HUES64 (cell line): Measurements from ENCODE around the gene ABCC1.
A peak's percentile ranks its signal among the peaks of the same experiment; 100 is the strongest.
"Not testable (repeated sequence)": the region's sequence is repeated elsewhere in the genome, so short reads cannot be mapped to it uniquely, and the experiment has no call there.

Experiments
- H3K27ac ChIP-seq: 2 replicates; pipeline ENCODE4 v1.7.0; 2013; ENCODE audit warnings: low read depth, low read length, inconsistent platforms
- H3K27me3 ChIP-seq: 2 replicates; pipeline ENCODE4 v1.6.1; 2013; ENCODE audit warnings: mild to moderate bottlenecking, low read length; ENCODE audit not compliant: insufficient read depth
- H3K36me3 ChIP-seq: 2 replicates; pipeline ENCODE4 v1.6.1; 2013; ENCODE audit warnings: mild to moderate bottlenecking, low read length; ENCODE audit not compliant: insufficient read depth
- H3K4me1 ChIP-seq: 2 replicates; pipeline ENCODE4 v1.6.1; 2013; ENCODE audit warnings: mild to moderate bottlenecking, low read length, moderate library complexity; ENCODE audit not compliant: insufficient read depth
- H3K4me3 ChIP-seq: 2 replicates; pipeline ENCODE4 v1.5.1; 2013; ENCODE audit warnings: mild to moderate bottlenecking, low read length, moderate library complexity
- H3K9ac ChIP-seq: 2 replicates; pipeline ENCODE4 v1.6.1; 2013; ENCODE audit warnings: mild to moderate bottlenecking, low read depth, low read length
- H3K9me3 ChIP-seq: 2 replicates; pipeline ENCODE4 v1.6.1; 2013; ENCODE audit warnings: low read depth, low read length; ENCODE audit not compliant: insufficient read depth
- WGBS: fragments of 150-250, 120-280 bp; methylation state at CpG from one replicate; pipeline ENCODE4 v1.1.7; 2013; ENCODE audit warnings: missing lambda C conversion rate; 5-methylcytosine and 5-hydroxymethylcytosine counted together

The ABCC1 gene

GRCh38 chr16:15947983-15948509 is 1.4 kb upstream of the ABCC1 start:
- H3K27ac ChIP-seq: no peak overlapping the region
- no peaks in the 10 kb centered on the region for H3K9me3 ChIP-seq
- no peaks in the 10 kb centered on the region for H3K27me3 ChIP-seq
- WGBS: 95% methylated on average over 4 of the region's 4 CpGs
- H3K9ac ChIP-seq: no peak overlapping the region
- H3K36me3 ChIP-seq: no peaks in the 10 kb centered on the region
- H3K4me1 ChIP-seq: peaks cover 12% of the 10 kb centered on the region
- no peak overlapping the region for H3K4me3 ChIP-seq

DNA sequence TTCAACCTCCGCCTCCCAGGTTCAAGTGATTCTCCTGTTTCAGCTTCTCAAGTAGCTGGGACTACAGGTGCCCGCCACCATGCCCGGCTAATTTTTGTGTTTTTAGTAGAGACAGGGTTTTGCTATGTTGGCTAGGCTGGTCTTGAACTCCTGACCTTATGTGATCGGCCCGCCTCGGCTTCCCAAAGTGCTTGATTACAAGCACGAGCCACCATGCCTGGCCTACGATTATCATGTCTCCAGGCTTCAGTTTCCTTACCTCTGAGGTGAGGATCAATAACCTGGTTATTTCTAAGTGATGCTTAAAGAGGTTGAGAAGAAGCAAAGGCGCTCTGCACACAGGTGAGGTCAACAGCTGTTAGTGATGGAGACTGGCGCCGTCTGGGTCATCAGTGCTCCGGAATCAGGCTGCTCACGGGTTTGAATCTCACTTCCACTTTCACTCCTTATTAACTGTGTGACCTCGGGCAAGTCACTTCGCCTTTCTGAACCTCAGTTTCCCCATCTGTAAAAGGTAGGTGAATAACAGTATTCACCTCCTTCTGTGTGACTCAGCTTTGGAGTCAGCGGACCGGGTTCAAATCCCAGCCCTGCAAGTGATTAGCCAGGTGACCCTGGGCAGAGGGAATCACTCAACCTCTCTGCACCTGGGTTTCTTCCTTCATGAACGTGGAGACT is 745 bp upstream of the ABCC1 start:
- no peak overlapping the region; the same call in 1 of the 2 replicates for H3K27ac ChIP-seq

DNA sequence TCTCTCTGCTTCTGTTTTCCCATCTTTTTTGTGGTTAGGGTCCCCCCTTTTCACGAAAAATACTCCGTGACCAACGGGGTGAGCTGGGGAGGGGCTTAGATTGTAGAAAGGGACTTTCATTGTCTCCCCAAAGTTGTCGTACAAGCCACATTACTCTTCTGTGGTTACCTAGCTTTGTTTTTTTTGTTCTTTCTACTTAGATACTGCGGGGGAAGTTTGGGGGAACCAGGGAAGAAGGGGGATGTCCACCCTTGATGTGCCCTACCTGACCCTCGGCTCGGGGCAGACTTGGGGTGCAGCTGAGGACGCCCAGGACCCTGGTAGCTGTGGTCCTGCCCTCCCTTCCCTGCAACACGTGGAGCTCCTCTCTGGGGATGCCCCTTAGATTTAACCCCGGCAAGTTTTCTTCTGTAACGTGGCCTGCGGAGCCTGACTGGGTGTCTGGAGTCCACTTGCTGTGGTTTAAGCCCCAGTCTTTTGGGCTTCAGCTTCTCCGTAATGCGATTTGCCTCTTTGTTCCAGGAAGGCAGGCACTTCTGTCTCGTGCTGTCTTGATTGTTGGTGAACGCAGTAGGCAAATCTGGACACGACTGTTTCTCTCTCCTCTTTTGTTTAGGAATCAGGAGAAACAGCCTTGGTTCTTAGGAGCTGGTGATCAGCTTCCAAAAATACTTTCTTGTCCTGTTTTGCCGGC is 892 bp downstream of the ABCC1 start:
- no peaks in the 10 kb centered on the region for H3K36me3 ChIP-seq
- peak overlapping the region; percentile 87 for H3K4me3 ChIP-seq
- no peaks in the 10 kb centered on the region for H3K27me3 ChIP-seq
- H3K9me3 ChIP-seq: no peaks in the 10 kb centered on the region
- peaks cover 12% of the 10 kb centered on the region for H3K4me1 ChIP-seq
- H3K9ac ChIP-seq: peak overlapping the region; percentile 87
- peak overlapping the region; percentile 54 for H3K27ac ChIP-seq
- WGBS: 2% methylated on average over 15 of the region's 18 CpGs

More for the DNA sequence above, 745 bp upstream of the ABCC1 start:
- Histone ChIP-seq H3K4me3 (peak overlapping the region; percentile 70), H3K9me3 (no peaks in the 10 kb centered on the region), H3K9ac (peak overlapping the region; percentile 49), H3K36me3 (no peaks in the 10 kb centered on the region), H3K27me3 (no peaks in the 10 kb centered on the region), H3K4me1 (peaks cover 12% of the 10 kb centered on the region)
- 82% methylated on average over 18 of the region's 18 CpGs for WGBS

GRCh38 chr16:15950869-15951268 is 1.5 kb downstream of the ABCC1 start:
- Histone ChIP-seq H3K9ac (peak overlapping the region; percentile 87), H3K27me3 (no peaks in the 10 kb centered on the region), H3K4me1 (peaks cover 12% of the 10 kb centered on the region), H3K9me3 (no peaks in the 10 kb centered on the region), H3K4me3 (peak overlapping the region; percentile 87), H3K27ac (peak overlapping the region; percentile 54), H3K36me3 (no peaks in the 10 kb centered on the region)

DNA sequence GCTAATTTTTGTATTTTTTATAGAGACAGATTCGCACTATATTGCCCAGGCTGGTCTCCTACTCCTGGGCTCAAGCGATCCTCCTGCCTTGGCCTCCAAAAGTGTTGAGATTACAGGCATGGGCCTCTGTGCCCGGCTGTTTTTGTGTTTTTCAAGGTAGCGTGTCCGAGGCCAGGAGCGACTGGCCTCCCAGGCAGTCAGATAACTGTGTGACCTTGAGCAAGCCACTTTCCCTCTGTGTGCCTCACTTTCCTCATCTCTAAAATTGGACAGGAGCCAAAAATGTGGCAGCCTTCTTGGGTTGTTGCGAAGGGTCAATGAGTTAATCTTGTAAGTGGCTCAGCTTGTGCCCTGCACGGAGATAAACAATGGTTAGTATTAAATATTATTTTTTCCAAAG is 2.4 kb downstream of the ABCC1 start:
- Histone ChIP-seq H3K27me3 (no peaks in the 10 kb centered on the region), H3K36me3 (no peaks in the 10 kb centered on the region), H3K9ac (no peak overlapping the region), H3K27ac (no peak overlapping the region), H3K9me3 (no peaks in the 10 kb centered on the region), H3K4me1 (peaks cover 12% of the 10 kb centered on the region), H3K4me3 (no peak overlapping the region)
- WGBS: 92% methylated on average over 8 of the region's 8 CpGs

DNA sequence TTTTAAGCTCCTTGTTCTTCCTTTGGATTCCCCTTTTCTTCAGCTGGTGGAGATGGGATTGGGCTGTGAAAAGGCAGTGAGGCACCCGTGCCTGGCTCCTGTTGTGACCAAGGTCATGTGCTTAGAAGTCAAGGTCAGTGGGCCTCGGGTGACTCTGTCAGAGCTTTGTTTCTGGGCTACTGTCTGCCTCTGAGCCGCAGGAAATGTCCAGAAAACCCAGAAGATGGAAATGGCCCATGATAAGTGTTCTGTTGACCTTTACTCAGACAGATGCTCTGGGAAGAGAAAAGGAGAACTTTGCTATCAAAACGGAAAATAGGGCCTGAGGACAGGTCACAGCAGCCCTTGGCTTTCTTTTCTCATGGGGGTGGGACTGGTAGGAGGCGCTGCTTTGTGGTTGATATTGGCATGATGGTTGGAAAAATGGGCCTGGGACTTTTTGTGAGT is 2.9 kb downstream of the ABCC1 start:
- no peaks in the 10 kb centered on the region for H3K9me3 ChIP-seq
- H3K9ac ChIP-seq: no peak overlapping the region
- no peaks in the 10 kb centered on the region for H3K27me3 ChIP-seq
- WGBS: 87% methylated on average over 5 of the region's 5 CpGs
- H3K4me1 ChIP-seq: peaks cover 12% of the 10 kb centered on the region
- H3K27ac ChIP-seq: no peak overlapping the region
- H3K4me3 ChIP-seq: no peak overlapping the region
- H3K36me3 ChIP-seq: no peaks in the 10 kb centered on the region

- H3K27me3 ChIP-seq: no peaks in the 10 kb centered on the region
- 95% methylated on average over 8 of the region's 8 CpGs for WGBS
- peaks cover 12% of the 10 kb centered on the region for H3K4me1 ChIP-seq
- no peak overlapping the region for H3K27ac ChIP-seq
- no peak overlapping the region for H3K4me3 ChIP-seq
- H3K9me3 ChIP-seq: no peaks in the 10 kb centered on the region
- H3K36me3 ChIP-seq: no peaks in the 10 kb centered on the region
- H3K9ac ChIP-seq: no peak overlapping the region
Observed at GRCh38 chr16:15953477-15953876, 4.1 kb downstream of the ABCC1 start.

- no peaks in the 10 kb centered on the region for H3K36me3 ChIP-seq
- 80% methylated on average over 17 of the region's 17 CpGs for WGBS
- H3K4me1 ChIP-seq: peaks cover 12% of the 10 kb centered on the region
- no peak overlapping the region for H3K9ac ChIP-seq
- H3K9me3 ChIP-seq: no peaks in the 10 kb centered on the region
- H3K27me3 ChIP-seq: no peaks in the 10 kb centered on the region
- no peak overlapping the region for H3K27ac ChIP-seq
- H3K4me3 ChIP-seq: no peak overlapping the region
Observed at GRCh38 chr16:15953929-15954813, 4.8 kb downstream of the ABCC1 start.

DNA sequence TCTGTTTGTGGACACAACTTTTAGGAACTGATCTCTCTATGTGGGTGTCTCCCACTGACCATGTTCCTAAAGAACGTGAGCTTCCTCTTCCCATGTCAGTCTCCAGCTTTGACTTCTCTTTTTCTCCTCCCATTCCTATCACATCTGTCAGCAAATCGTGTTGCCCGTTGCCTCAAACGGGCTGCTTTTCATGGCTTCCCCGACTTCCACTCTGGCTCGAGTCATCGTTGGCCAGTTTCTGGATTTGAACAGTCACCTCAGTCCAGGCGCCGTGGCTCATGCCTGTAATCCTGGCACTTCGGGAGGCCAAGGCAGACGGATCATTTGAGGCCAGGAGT is 5.4 kb downstream of the ABCC1 start:
- no peaks in the 10 kb centered on the region for H3K36me3 ChIP-seq
- peaks cover 12% of the 10 kb centered on the region for H3K4me1 ChIP-seq
- H3K9ac ChIP-seq: no peak overlapping the region
- H3K9me3 ChIP-seq: no peaks in the 10 kb centered on the region
- H3K27me3 ChIP-seq: no peaks in the 10 kb centered on the region
- no peak overlapping the region for H3K4me3 ChIP-seq
- WGBS: 94% methylated on average over 11 of the region's 11 CpGs
- no peak overlapping the region for H3K27ac ChIP-seq

- H3K4me1 ChIP-seq: peaks cover 13% of the 10 kb centered on the region
- no peak overlapping the region for H3K27ac ChIP-seq
- no peak overlapping the region for H3K4me3 ChIP-seq
- H3K9me3 ChIP-seq: no peaks in the 10 kb centered on the region
- no peak overlapping the region for H3K9ac ChIP-seq
- H3K27me3 ChIP-seq: no peaks in the 10 kb centered on the region
- 0 out of 2 replicates have a peak, but pooled peaks cover 2% of the 10 kb centered on the region for H3K36me3 ChIP-seq
- 91% methylated on average over 4 of the region's 4 CpGs for WGBS
Observed at GRCh38 chr16:15955425-15955824, 6.0 kb downstream of the ABCC1 start.

- H3K4me3 ChIP-seq, H3K27me3 ChIP-seq, H3K9ac ChIP-seq, H3K9me3 ChIP-seq, H3K27ac ChIP-seq, H3K36me3 ChIP-seq: not testable (repeated sequence)
- H3K4me1 ChIP-seq: peaks cover 12% of the 10 kb centered on the region
- 96% methylated on average over 6 of the region's 6 CpGs for WGBS
Observed at GRCh38 chr16:15956106-15956505, 6.7 kb downstream of the ABCC1 start.
